H1 (cell line): ENCODE data around the gene SDSL. TPM values are rescaled to one million over a fixed set of nuclear protein-coding genes. Genes with fewer than 3 reads are reported as not detected.

Experiments used
- CTCF ChIA-PET: fragments of 300-600 bp; sonication (Branson Sonifier 250); formaldehyde crosslinking; loops from one replicate; lab custom pipeline; 2021; ENCODE audit not compliant: partially characterized antibody; lab: Charles Lee
- POLR2A ChIA-PET: fragments of 300-600 bp; sonication (Branson Sonifier 250); formaldehyde crosslinking; loops from one replicate; lab custom pipeline; 2021; ENCODE audit warnings: inconsistent platforms; ENCODE audit not compliant: partially characterized antibody; lab: Charles Lee
- DNase-seq, 2 experiments: peaks; one replicate each; pipeline versions ENCODE4 v3.0.0 to v3.0.0-alpha.2; 2010 to 2022; ENCODE audit warnings: low spot score in 2 of 2, low read depth in 1 of 2, mixed read lengths in 1 of 2
- FAIRE-seq: peaks from 2 replicates; lab custom pipeline; 2011; peaks lifted over from hg19 to GRCh38; lab: Jason Lieb, UNC
- H2AFZ ChIP-seq: 2 replicates; pipeline ENCODE4 v1.8.1; 2012; ENCODE audit warnings: low read length, inconsistent platforms
- H2AK5ac ChIP-seq: 2 replicates; pipeline ENCODE4 v1.6.1; 2013; ENCODE audit warnings: low read depth, low read length
- H2BK120ac ChIP-seq: replicated peaks from 2 replicates; pipeline ENCODE3; 2013; ENCODE audit warnings: low read depth, low read length, inconsistent platforms
- H2BK12ac ChIP-seq: 2 replicates; pipeline ENCODE4 v1.6.1; 2013; ENCODE audit warnings: low read depth, low read length
- H2BK15ac ChIP-seq: 2 replicates; pipeline ENCODE4 v1.6.1; 2013; ENCODE audit warnings: low read length
- H2BK20ac ChIP-seq: 2 replicates; pipeline ENCODE4 v1.6.1; 2013; ENCODE audit warnings: low read length
- H2BK5ac ChIP-seq: 2 replicates; pipeline ENCODE4 v1.6.1; 2013; ENCODE audit warnings: low read depth, low read length
- H3K14ac ChIP-seq: 2 replicates; pipeline ENCODE4 v1.6.1; 2013; ENCODE audit warnings: inconsistent platforms; ENCODE audit not compliant: insufficient read length
- H3K18ac ChIP-seq: 2 replicates; pipeline ENCODE4 v1.6.1; 2013; ENCODE audit warnings: low read length; ENCODE audit errors: extremely low read depth
- H3K23ac ChIP-seq: 2 replicates; pipeline ENCODE4 v1.6.1; 2013; ENCODE audit warnings: inconsistent platforms; ENCODE audit not compliant: insufficient read length
- H3K23me2 ChIP-seq: 2 replicates; pipeline ENCODE4 v1.6.1; 2013; ENCODE audit warnings: low read depth, low read length
- H3K27ac ChIP-seq: 2 replicates; pipeline ENCODE4 v1.6.1; 2011; ENCODE audit warnings: low read depth, low read length, inconsistent platforms
- H3K27me3 ChIP-seq, 4 experiments: replicated peaks in 1 of 4; 1 replicate in 1 of 4; 2 replicates in 3 of 4; pipeline versions ENCODE4 v1.6.1 to v1.8.1; 2011 to 2013; ENCODE audit warnings: low read length in 3 of 4, mild to moderate bottlenecking in 3 of 4, inconsistent platforms in 2 of 4, mixed read lengths in 2 of 4, moderate library complexity in 1 of 4; ENCODE audit not compliant: control insufficient read depth in 3 of 4, insufficient read depth in 3 of 4; ENCODE audit errors: extremely low read depth in 1 of 4
- H3K36me3 ChIP-seq, 4 experiments: 2 replicates each; pipeline versions ENCODE4 v1.6.1 to v1.8.1; 2011 to 2013; ENCODE audit warnings: mild to moderate bottlenecking in 4 of 4, low read length in 3 of 4, moderate library complexity in 2 of 4, control low read depth in 1 of 4, inconsistent platforms in 1 of 4; ENCODE audit not compliant: insufficient read depth in 4 of 4, control insufficient read depth in 2 of 4
- H3K4ac ChIP-seq: replicated peaks from 2 replicates; pipeline ENCODE3; 2013; ENCODE audit warnings: low read length, low read depth, mixed read lengths, inconsistent platforms; ENCODE audit not compliant: insufficient read length
- H3K4me1 ChIP-seq, 4 experiments: replicated peaks in 1 of 4; 1 replicate in 1 of 4; 2 replicates in 3 of 4; pipeline versions ENCODE4 v1.6.1 to v1.8.1; 2011 to 2013; ENCODE audit warnings: low read length in 3 of 4, inconsistent platforms in 2 of 4, mixed read lengths in 1 of 4; ENCODE audit not compliant: insufficient read depth in 4 of 4, control insufficient read depth in 3 of 4
- H3K4me2 ChIP-seq, 2 experiments: 2 replicates each; pipeline versions ENCODE4 v1.6.1 to v1.8.1; 2011 to 2013; ENCODE audit warnings: low read depth in 2 of 2, low read length in 2 of 2, control low read depth in 1 of 2, inconsistent platforms in 1 of 2, mild to moderate bottlenecking in 1 of 2; ENCODE audit not compliant: insufficient read depth in 1 of 2
- H3K4me3 ChIP-seq, 4 experiments: fragments of 200-600, 300-600 bp in 1 of 4; sonication (generic), shearing (Covaris generic), sonication (Bioruptor Twin) in 1 of 4; 2 replicates each; pipeline versions ENCODE4 v1.5.1 to v1.8.1; 2011 to 2016; ENCODE audit warnings: low read length in 4 of 4, low read depth in 3 of 4, control low read depth in 2 of 4, inconsistent platforms in 2 of 4, mild to moderate bottlenecking in 2 of 4, mixed read lengths in 1 of 4, moderate library complexity in 1 of 4; ENCODE audit not compliant: insufficient read depth in 2 of 4; ENCODE audit errors: extremely low read depth in 1 of 4
- H3K56ac ChIP-seq: replicated peaks from 2 replicates; pipeline ENCODE3; 2013; ENCODE audit warnings: low read depth, mild to moderate bottlenecking, mixed read lengths, low read length, inconsistent platforms; ENCODE audit not compliant: insufficient read length
- H3K79me1 ChIP-seq: 2 replicates; pipeline ENCODE4 v1.6.1; 2013; ENCODE audit warnings: low read depth, low read length, control low read depth
- H3K79me2 ChIP-seq, 2 experiments: 2 replicates each; pipeline versions ENCODE4 v1.6.1 to v1.8.1; 2012 to 2013; ENCODE audit warnings: low read length in 2 of 2, mild to moderate bottlenecking in 2 of 2, inconsistent platforms in 1 of 2; ENCODE audit not compliant: insufficient read depth in 2 of 2, control insufficient read depth in 1 of 2
- H3K9ac ChIP-seq, 4 experiments: replicated peaks in 1 of 4; 1 replicate in 1 of 4; 2 replicates in 3 of 4; pipeline versions ENCODE4 v1.6.1 to v1.8.1; 2011 to 2013; ENCODE audit warnings: low read depth in 3 of 4, low read length in 3 of 4, control low read depth in 2 of 4, mild to moderate bottlenecking in 2 of 4, moderate library complexity in 2 of 4, inconsistent platforms in 1 of 4; ENCODE audit errors: extremely low read depth in 1 of 4
- H3K9me3 ChIP-seq, 2 experiments: 2 replicates each; pipeline versions ENCODE4 v1.6.1 to v1.8.1; 2012 to 2013; ENCODE audit warnings: mild to moderate bottlenecking in 2 of 2, moderate library complexity in 2 of 2, control low read depth in 1 of 2, inconsistent platforms in 1 of 2, low read depth in 1 of 2, low read length in 1 of 2, mixed read lengths in 1 of 2; ENCODE audit not compliant: insufficient read depth in 2 of 2
- H4K20me1 ChIP-seq, 2 experiments: replicated peaks in 1 of 2; 2 replicates each; pipeline versions ENCODE3 to v1.8.1; 2011 to 2013; ENCODE audit warnings: inconsistent platforms in 2 of 2, low read length in 2 of 2, mild to moderate bottlenecking in 1 of 2; ENCODE audit not compliant: insufficient read depth in 2 of 2, control insufficient read depth in 1 of 2
- H4K5ac ChIP-seq: 2 replicates; pipeline ENCODE4 v1.6.1; 2013; ENCODE audit warnings: low read length, low read depth, mixed read lengths, inconsistent platforms; ENCODE audit not compliant: insufficient read length
- H4K8ac ChIP-seq: 2 replicates; pipeline ENCODE4 v1.8.0; 2013; ENCODE audit warnings: mild to moderate bottlenecking, moderate library complexity, low read length, inconsistent platforms; ENCODE audit not compliant: insufficient read depth; ENCODE audit errors: extremely low read depth
- H4K91ac ChIP-seq: replicated peaks from 2 replicates; pipeline ENCODE3; 2013; ENCODE audit warnings: low read length, mixed read lengths, inconsistent platforms; ENCODE audit not compliant: insufficient read length
- CBX8 ChIP-seq: fragments of 300-800, 300-1000 bp; sonication (generic); IDR thresholded peaks from 2 replicates; pipeline ENCODE4 v1.7.1; 2016; ENCODE audit warnings: low read depth, low read length, borderline replicate concordance
- EZH2 ChIP-seq: fragments of 200-600 bp; sonication (generic); IDR thresholded peaks from 2 replicates; pipeline ENCODE4 v1.7.1; 2012; ENCODE audit warnings: low read depth, mild to moderate bottlenecking, moderate library complexity, low read length, inconsistent platforms; ENCODE audit not compliant: severe bottlenecking
- HDAC2 ChIP-seq, 2 experiments: fragments of 300-600 bp in 1 of 2; sonication (generic) in 1 of 2; IDR thresholded peaks; 2 replicates each; pipeline ENCODE4 v1.6.1; 2011 to 2012; ENCODE audit warnings: low read depth in 2 of 2, low read length in 2 of 2, mild to moderate bottlenecking in 2 of 2, moderate library complexity in 2 of 2, borderline replicate concordance in 1 of 2, inconsistent platforms in 1 of 2
- MAFK ChIP-seq: IDR thresholded peaks from 2 replicates; pipeline ENCODE4 v1.6.1; 2012; ENCODE audit warnings: low read depth, mild to moderate bottlenecking, improper control_type of control experiment, low read length
- MAX ChIP-seq: IDR thresholded peaks from 2 replicates; pipeline ENCODE4 v1.6.1; 2012; ENCODE audit warnings: inconsistent platforms
- RAD21 ChIP-seq, 2 experiments: IDR thresholded peaks in 1 of 2; conservative IDR thresholded peaks in 1 of 2; 2 replicates each; pipeline ENCODE4 v1.6.1; 2011; ENCODE audit warnings: low read depth in 2 of 2, low read length in 2 of 2, improper control_type of control experiment in 1 of 2, inconsistent platforms in 1 of 2, mild to moderate bottlenecking in 1 of 2, moderate library complexity in 1 of 2
- SIN3A ChIP-seq, 2 experiments: IDR thresholded peaks in 1 of 2; conservative IDR thresholded peaks in 1 of 2; 2 replicates each; pipeline ENCODE4 v1.6.1; 2011 to 2012; ENCODE audit warnings: low read length in 2 of 2, improper control_type of control experiment in 1 of 2, low read depth in 1 of 2, mild to moderate bottlenecking in 1 of 2
- SP1 ChIP-seq: IDR thresholded peaks from 2 replicates; pipeline ENCODE4 v1.6.1; 2011; ENCODE audit warnings: low read depth, low read length
- TAF1 ChIP-seq: IDR thresholded peaks from 2 replicates; pipeline ENCODE4 v1.6.1; 2011; ENCODE audit warnings: mild to moderate bottlenecking, low read depth, low read length
- TCF12 ChIP-seq: IDR thresholded peaks from 2 replicates; pipeline ENCODE4 v1.6.1; 2011; ENCODE audit warnings: low read depth, mild to moderate bottlenecking, low read length
- YY1 ChIP-seq: IDR thresholded peaks from 2 replicates; pipeline ENCODE4 v1.6.1; 2011; ENCODE audit warnings: low read depth, mild to moderate bottlenecking, low read length
- ZNF274 ChIP-seq: IDR thresholded peaks from 2 replicates; pipeline ENCODE4 v1.7.0; 2012; ENCODE audit warnings: low read length, borderline replicate concordance; ENCODE audit errors: extremely low read depth
- WGBS, 2 experiments: shearing (Covaris generic) in 1 of 2; methylation state at CpG; one replicate each; pipeline versions ENCODE4 v1.1.6 to v1.1.7; 2013 to 2015; ENCODE audit warnings: low lambda C conversion rate in 2 of 2, mixed read lengths in 2 of 2, inconsistent platforms in 1 of 2, low coverage in 1 of 2, missing lambda C conversion rate in 1 of 2; ENCODE audit not compliant: insufficient replicate concordance in 2 of 2, insufficient coverage in 1 of 2, insufficient read length in 1 of 2; ENCODE audit errors: extremely low coverage in 1 of 2, missing lambda C conversion rate in 1 of 2; 5-methylcytosine and 5-hydroxymethylcytosine counted together
- polyA plus RNA-seq, 7 experiments: library from polyadenylated mRNA; depleted of rRNA in 3 of 7; stranded (reverse) in 5 of 7; unstranded in 2 of 7; fragments of >200 nt in 5 of 7; fragments of 200-250 nt in 2 of 7; gene quantifications; 1 replicate in 5 of 7; 2 replicates in 1 of 7; 4 replicates in 1 of 7; pipeline versions ENCODE4 v1.2.1 to v1.2.3, GENCODE V29; 2011 to 2013; ENCODE audit warnings: missing spikeins in 2 of 7, mixed read lengths in 2 of 7
- total RNA-seq: library from RNA; stranded (reverse); fragmentation: NEBNext Ultra II Directional; extraction: Animal tissue kit (Norgen Biotek cat#: 25700); gene quantifications from 2 replicates; pipeline ENCODE4 v1.2.1, GENCODE V29; 2021

The SDSL gene
- total and polyA plus RNA-seq, 2 of the 8 experiments (the other 6 are each of a cell fraction or from before 2014, with no cell fraction given) = 0.69 to 1.3 TPM

GRCh38 chr12:113482334-113482733 lies 60.2 kb downstream of the SDSL start:
- Histone ChIP-seq H3K23me2 (peaks cover 8% of the 10 kb centered on the region), H3K14ac (no peak overlapping the region), H3K18ac (no peak overlapping the region; the same call in 1 of the 2 replicates), H3K79me1 (no peaks in the 10 kb centered on the region; the same call in 1 of the 2 replicates), H2BK15ac (no peak overlapping the region), H2BK12ac (no peak overlapping the region), H4K20me1 (peaks cover 3 to 4% of the 10 kb centered on the region in 2 experiments), H3K4me2 (peak overlapping the region; percentile 29 to 40; a peak in 3 of 4 replicates), H3K4ac (no peak overlapping the region), H3K27ac (no peak overlapping the region), H2AFZ (no peak overlapping the region), H4K5ac (no peak overlapping the region), H4K91ac (no peak overlapping the region), H2BK5ac (no peak overlapping the region), H3K27me3 (peaks cover 27 to 50% (median 41%) of the 10 kb centered on the region in 4 experiments), H3K56ac (no peak overlapping the region), H2AK5ac (no peak overlapping the region), H2BK120ac (no peak overlapping the region), H3K4me1 (peaks cover 13 to 36% (median 24%) of the 10 kb centered on the region in 4 experiments), H3K23ac (no peak overlapping the region), H4K8ac (no peak overlapping the region), H3K4me3 (peak overlapping the region in 1 of 4 experiments; percentile 9; a peak in 1 of 8 replicates), H2BK20ac (no peak overlapping the region), H3K36me3 (no peaks in the 10 kb centered on the region), H3K9me3 (no peaks in the 10 kb centered on the region), H3K9ac (no peak overlapping the region), H3K79me2 (no peaks in the 10 kb centered on the region; a peak in 1 of 4 replicates)
- ChIA-PET CTCF (interaction anchor here (1.0 to 5.4 kb wide), 6 partner anchors 14 to 284 kb away, joined by 3 to 23 read pairs (median 7); no protein-coding TSS in a partner anchor), POLR2A (interaction anchor here (1.3 kb wide), 1 partner anchor 20 kb away, joined by 3 read pairs; no protein-coding TSS in a partner anchor)
- WGBS, 2 experiments = 0% methylated on average over 1 of the region's 1 CpG; no CpG with 5 or more reads in 1 of the 2 experiments
- DNase-seq = peak in 1 of 2 experiments; percentile 66
- peak; percentile 95 for FAIRE-seq
- TF ChIP-seq HDAC2 (IDR thresholded peaks at IDR 0.05; ENCODE audit: borderline replicate concordance in 1 of 2, low read depth in 2 of 2, low read length in 2 of 2) = no peak
- no peak; a peak in 1 of 4 replicates for TF ChIP-seq RAD21 (IDR thresholded peaks at IDR 0.05 in 1 of 2, conservative IDR thresholded peaks at IDR 0.05 in 1 of 2; ENCODE audit: low read depth in 2 of 2, low read length in 2 of 2)
- no peak for TF ChIP-seq EZH2
- TF ChIP-seq TAF1 = no peak
- TF ChIP-seq SP1 = 0 out of 2 replicates have a peak, but pooled peaks have one; percentile 31
- TF ChIP-seq MAFK = no peak
- no peak for TF ChIP-seq TCF12
- no peak for TF ChIP-seq CBX8
- TF ChIP-seq MAX = 0 out of 2 replicates have a peak, but pooled peaks have one; percentile 12
- 0 out of 4 replicates have a peak, but pooled peaks have one; percentile 29 to 41 for TF ChIP-seq SIN3A (conservative IDR thresholded peaks at IDR 0.05 in 1 of 2, IDR thresholded peaks at IDR 0.05 in 1 of 2; ENCODE audit: low read depth in 1 of 2, low read length in 2 of 2)
- TF ChIP-seq YY1 = no peak
- TF ChIP-seq ZNF274 = no peak
